ENCODE data around the gene LITAFD. TPM values are rescaled to one million over a fixed set of nuclear protein-coding genes. Genes with fewer than 3 reads are reported as not detected.
A peak's percentile ranks its signal among the peaks of the same experiment; 100 is the strongest.

Gene LITAFD
- total RNA-seq, 4 donors from 2014 or later: not detected

DNA sequence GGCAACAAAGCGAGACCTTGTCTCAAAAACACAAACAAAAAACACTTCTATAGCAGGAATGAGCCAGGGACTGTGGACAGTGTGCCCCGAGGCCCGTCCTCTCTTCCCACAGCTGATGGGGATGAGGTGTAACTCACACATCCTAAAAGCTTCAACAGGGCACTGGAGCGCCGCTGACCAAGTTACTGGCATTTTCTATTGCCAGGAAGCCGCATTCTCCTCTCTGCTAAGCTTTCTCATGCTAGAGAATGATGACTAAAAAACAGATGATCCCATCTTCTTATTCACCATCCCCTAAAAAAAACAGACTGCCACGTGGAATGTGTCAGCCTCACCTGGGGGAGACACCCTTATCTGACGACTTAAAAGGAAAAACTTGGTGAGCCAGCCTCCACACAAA lies 29.6 kb upstream of the LITAFD start:
- TF ChIP-seq, protein P1, sequence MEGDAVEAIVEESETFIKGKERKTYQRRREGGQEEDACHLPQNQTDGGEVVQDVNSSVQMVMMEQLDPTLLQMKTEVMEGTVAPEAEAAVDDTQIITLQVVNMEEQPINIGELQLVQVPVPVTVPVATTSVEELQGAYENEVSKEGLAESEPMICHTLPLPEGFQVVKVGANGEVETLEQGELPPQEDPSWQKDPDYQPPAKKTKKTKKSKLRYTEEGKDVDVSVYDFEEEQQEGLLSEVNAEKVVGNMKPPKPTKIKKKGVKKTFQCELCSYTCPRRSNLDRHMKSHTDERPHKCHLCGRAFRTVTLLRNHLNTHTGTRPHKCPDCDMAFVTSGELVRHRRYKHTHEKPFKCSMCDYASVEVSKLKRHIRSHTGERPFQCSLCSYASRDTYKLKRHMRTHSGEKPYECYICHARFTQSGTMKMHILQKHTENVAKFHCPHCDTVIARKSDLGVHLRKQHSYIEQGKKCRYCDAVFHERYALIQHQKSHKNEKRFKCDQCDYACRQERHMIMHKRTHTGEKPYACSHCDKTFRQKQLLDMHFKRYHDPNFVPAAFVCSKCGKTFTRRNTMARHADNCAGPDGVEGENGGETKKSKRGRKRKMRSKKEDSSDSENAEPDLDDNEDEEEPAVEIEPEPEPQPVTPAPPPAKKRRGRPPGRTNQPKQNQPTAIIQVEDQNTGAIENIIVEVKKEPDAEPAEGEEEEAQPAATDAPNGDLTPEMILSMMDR (IDR thresholded peaks at IDR 0.05): no peak
- ATAC-seq (ENCODE audit: low FRiP score) (peak; percentile 26), DNase-seq (ENCODE audit: low spot score) (no peak)

DNA sequence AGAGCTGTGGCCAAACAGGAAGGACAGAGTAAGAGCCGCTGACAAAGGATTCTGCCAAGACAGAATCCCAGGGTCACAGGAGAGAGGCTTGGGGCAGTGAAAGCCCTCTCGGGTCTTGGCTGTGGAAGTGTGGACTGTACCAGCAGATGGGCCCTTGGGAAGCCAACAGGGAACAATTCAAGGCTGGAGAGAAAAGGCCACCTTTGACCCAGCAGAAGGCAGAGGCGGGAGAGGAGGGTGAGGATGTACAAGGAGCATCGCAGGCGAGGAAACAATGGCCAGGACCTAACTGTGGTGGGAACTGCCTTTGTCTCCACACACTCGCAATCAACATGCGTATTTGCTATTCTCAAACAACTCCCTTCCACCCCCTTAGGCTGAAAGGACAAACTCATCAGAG lies 29.0 kb upstream of the LITAFD start:
- no peak for ATAC-seq (ENCODE audit: low FRiP score)
- DNase-seq (ENCODE audit: low spot score): no peak
- TF ChIP-seq, protein P1 (IDR thresholded peaks at IDR 0.05): no peak

DNA sequence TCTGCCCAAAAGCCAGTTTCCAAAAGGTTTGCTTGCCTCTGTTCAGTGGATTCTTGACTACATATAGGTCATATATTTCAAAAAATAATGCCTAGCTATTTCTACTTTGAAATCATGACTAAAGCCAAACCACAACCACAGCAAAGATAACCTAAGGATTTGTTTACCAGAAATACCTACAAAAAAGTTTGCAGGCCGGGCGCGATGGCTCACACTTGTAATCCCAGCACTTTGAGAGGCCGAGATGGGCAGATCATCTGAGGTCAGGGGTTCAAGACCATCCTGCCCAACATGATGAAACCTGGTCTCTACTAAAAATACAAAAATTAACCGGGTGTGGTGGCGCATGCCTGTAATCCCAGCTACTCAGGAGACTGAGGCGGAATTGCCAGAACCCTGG lies 28.5 kb upstream of the LITAFD start:
- ATAC-seq (ENCODE audit: low FRiP score) (no peak), DNase-seq (ENCODE audit: low spot score) (peak; percentile 14)
- TF ChIP-seq, protein P1 (IDR thresholded peaks at IDR 0.05): no peak

DNA sequence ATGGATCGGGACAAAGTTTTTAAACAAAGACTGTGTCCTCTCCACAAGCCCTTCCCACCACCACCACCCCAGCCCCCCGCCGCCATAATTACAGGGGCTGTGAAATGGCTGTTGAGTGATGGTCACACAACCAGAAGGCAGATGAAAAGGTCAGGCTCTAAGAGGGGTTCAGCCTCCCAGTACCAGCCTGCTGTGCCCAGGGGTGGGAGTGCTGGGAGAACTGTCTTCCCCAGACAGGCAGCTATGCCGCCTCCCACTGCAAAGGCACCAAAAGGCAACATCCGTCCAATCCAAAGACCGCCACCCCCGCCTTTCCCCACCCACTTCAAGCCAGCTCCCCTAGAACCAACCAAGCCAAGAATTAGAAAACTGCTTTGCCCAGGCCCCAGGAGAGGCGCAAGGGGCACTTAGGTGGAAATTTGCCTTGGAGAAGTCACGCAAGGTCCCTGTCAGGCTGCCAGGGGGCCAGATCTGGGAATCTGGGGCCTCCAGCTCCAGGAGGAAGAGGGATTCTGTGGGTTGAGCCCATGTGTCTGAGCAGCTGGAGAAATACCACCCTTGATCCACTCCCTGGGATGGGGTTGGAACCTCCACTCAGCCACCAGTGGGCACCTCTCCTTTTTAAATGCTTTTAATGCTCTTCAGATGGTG lies 27.7 kb upstream of the LITAFD start:
- peak; percentile 22 for DNase-seq (ENCODE audit: low spot score)
- no peak for ATAC-seq (ENCODE audit: low FRiP score)
- TF ChIP-seq, protein P1 (IDR thresholded peaks at IDR 0.05): no peak

DNA sequence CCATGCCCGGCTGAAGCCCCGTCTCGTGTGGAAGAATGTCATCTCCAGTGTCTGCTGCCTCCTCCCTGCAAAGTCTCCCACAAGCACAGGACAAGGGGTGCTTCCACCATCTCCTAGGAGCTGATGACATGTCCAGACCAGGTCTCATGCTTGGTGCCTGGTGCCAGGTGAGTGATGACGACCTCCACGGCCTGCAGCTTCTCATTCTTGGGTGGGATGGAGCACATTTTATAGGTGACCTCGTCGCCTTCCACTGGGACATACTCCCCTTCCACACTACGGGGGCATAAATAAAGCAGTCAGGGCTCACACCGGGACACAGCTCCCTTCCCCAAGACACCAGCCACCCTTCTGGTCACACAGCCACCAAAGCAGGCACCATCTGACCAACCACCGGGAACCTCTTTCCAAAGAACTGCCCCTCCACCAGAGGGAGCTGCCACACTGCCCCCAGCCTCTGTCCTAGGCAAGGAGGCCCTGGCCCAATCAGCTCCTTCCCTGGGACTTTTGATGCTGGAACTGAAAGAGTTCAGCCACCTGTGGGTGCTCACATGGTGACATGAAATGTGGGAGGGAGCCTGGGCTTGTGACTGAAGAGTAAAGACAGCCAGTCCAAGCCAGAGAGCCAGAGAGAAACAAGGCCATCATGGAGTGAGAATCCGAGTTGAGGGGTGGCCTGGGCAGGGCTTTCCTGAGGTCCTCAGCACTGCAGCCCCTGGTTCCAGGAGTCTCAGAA lies 26.9 kb upstream of the LITAFD start:
- TF ChIP-seq, protein P1 (IDR thresholded peaks at IDR 0.05): no peak
- ATAC-seq (ENCODE audit: low FRiP score) (no peak), DNase-seq (ENCODE audit: low spot score) (peak; percentile 20)

DNA sequence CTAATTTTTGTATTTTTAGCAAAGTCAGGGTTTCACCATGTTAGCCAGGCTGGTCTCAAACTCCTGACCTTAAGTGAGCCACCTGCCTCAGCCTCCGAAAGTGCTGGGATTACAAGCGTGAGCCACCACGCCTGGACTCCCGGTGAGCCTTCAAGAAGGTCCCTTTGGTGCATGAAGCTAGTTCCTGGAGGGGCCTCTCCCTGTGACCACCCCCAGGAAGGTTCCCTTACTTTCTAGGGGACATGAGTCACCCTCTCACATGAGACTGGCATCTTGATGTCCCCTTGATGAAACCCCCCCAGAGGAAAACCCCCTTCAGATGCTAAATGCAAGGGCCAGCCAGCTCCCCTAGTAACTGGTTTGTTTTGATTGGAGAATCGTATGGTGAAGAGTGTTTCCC lies 26.2 kb upstream of the LITAFD start:
- TF ChIP-seq, protein P1 (IDR thresholded peaks at IDR 0.05): no peak
- no peak for DNase-seq (ENCODE audit: low spot score)
- ATAC-seq (ENCODE audit: low FRiP score): no peak
